K562 (cell line): ENCODE measurements around the gene SPECC1L.
"Not testable (repeated sequence)": the region's sequence is repeated elsewhere in the genome, so short reads cannot be mapped to it uniquely, and the experiment has no call there.

ENCODE experiments used
- ATF6 ChIP-seq: sonication (generic); formaldehyde crosslinking; IDR thresholded peaks from 2 replicates; pipeline ENCODE4 v1.4.0; 2020; ENCODE audit warnings: mild to moderate bottlenecking, missing genetic modification reagents
- EP300 ChIP-seq: IDR thresholded peaks from 2 replicates; pipeline ENCODE4 v1.6.1; 2012; ENCODE audit warnings: low read length, improper control_type of control experiment
- FOS ChIP-seq: IDR thresholded peaks from 3 replicates; pipeline ENCODE4 v1.6.1; 2011; ENCODE audit not compliant: insufficient read length; ENCODE audit errors: extremely low read depth
- HDAC2 ChIP-seq: fragments of 450-650 bp; IDR thresholded peaks from 2 replicates; pipeline ENCODE4 v1.6.1; 2016; ENCODE audit warnings: mild to moderate bottlenecking
- MCM3 ChIP-seq: fragments of 450-650 bp; IDR thresholded peaks from 2 replicates; pipeline ENCODE4 v1.6.1; 2016
- POLR2A ChIP-seq: fragments of 450-650 bp; conservative IDR thresholded peaks from 2 replicates; pipeline ENCODE4 v1.6.1; 2016
- RAD21 ChIP-seq, 2 experiments: fragments of 250-450 bp in 1 of 2; fragments of 450-650 bp in 1 of 2; sonication (Bioruptor Pico) in 1 of 2; formaldehyde crosslinking in 1 of 2; IDR thresholded peaks in 1 of 2; conservative IDR thresholded peaks in 1 of 2; 2 replicates each; pipeline versions ENCODE4 v1.4.0 to v1.8.0; 2020 to 2022; ENCODE audit warnings: mild to moderate bottlenecking in 2 of 2, moderate library complexity in 1 of 2
- RNF2 ChIP-seq: sonication (generic); IDR thresholded peaks from 2 replicates; pipeline ENCODE4 v1.6.1; 2016
- SP2 ChIP-seq: IDR thresholded peaks from 2 replicates; pipeline ENCODE4 v1.6.1; 2011; ENCODE audit warnings: mild to moderate bottlenecking, low read depth, low read length, moderate library complexity; ENCODE audit not compliant: poor library complexity, severe bottlenecking; ENCODE audit errors: extremely low read depth
- TF ChIP-seq, protein P1 (sequence below), 3 experiments: IDR thresholded peaks in 2 of 3; conservative IDR thresholded peaks in 1 of 3; 2 replicates each; pipeline ENCODE4 v1.5.1; 2011 to 2012; ENCODE audit warnings: low read length in 3 of 3, mild to moderate bottlenecking in 3 of 3, control low read depth in 2 of 3, improper control_type of control experiment in 1 of 3, inconsistent platforms in 1 of 3, low read depth in 1 of 3, mixed read lengths in 1 of 3, moderate library complexity in 1 of 3; ENCODE audit not compliant: insufficient read depth in 2 of 3

DNA sequence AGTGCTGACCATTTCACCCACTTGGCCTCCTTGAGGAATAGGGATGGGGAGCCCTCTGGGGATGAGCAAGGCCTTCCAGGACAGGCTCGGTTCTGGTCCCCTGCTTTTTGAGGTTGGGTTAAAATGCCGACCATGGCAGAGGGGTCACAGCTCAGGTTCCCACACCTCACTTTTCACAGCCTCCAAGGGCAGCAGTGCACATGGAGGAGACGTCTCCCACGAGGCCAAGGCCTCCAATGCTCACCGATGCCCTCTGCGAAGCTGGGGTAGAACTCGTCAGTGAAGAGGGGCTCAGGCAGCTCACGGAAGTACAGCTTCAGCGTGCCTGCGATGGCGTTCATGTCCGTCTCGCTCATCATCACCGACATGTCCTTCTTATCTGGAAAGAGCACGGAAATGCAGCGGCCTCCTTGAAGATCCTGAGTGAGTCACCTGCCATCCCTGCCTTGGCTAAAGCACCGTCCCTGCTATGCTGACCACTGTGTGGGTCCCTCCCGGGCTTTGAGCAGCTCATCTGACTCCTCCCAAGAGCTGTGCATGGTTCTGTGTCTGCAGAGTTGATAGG, 8.4 kb upstream of the SPECC1L start:
- TF ChIP-seq FOS; HDAC2; RNF2; ATF6 (CRISPR knock-in tag); MCM3; EP300; SP2; RAD21 (CRISPR knock-in tag; conservative IDR thresholded peaks at IDR 0.05 in 1 of 2, IDR thresholded peaks at IDR 0.05 in 1 of 2); POLR2A: not testable (repeated sequence)
- TF ChIP-seq, protein P1, sequence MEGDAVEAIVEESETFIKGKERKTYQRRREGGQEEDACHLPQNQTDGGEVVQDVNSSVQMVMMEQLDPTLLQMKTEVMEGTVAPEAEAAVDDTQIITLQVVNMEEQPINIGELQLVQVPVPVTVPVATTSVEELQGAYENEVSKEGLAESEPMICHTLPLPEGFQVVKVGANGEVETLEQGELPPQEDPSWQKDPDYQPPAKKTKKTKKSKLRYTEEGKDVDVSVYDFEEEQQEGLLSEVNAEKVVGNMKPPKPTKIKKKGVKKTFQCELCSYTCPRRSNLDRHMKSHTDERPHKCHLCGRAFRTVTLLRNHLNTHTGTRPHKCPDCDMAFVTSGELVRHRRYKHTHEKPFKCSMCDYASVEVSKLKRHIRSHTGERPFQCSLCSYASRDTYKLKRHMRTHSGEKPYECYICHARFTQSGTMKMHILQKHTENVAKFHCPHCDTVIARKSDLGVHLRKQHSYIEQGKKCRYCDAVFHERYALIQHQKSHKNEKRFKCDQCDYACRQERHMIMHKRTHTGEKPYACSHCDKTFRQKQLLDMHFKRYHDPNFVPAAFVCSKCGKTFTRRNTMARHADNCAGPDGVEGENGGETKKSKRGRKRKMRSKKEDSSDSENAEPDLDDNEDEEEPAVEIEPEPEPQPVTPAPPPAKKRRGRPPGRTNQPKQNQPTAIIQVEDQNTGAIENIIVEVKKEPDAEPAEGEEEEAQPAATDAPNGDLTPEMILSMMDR (IDR thresholded peaks at IDR 0.05 in 2 of 3, conservative IDR thresholded peaks at IDR 0.05 in 1 of 3; ENCODE audit: insufficient read depth in 2 of 3, low read depth in 1 of 3, low read length in 3 of 3), result not testable (repeated sequence)
